Renal cortical epithelial cell (primary cell): ENCODE data around the gene NIM1K. TPM values are rescaled to one million over a fixed set of nuclear protein-coding genes. Genes with fewer than 3 reads are reported as not detected.
"Not testable (repeated sequence)": the region's sequence is repeated elsewhere in the genome, so short reads cannot be mapped to it uniquely, and the experiment has no call there.

ENCODE experiments used
- DNase-seq: peaks from one replicate; pipeline ENCODE4 v3.0.0-alpha.2; 2011; ENCODE audit warnings: low read depth
- total RNA-seq: library from RNA; depleted of rRNA; stranded (reverse); fragments of >200 nt; gene quantifications from 2 replicates; pipeline ENCODE4 v1.2.3, GENCODE V29; 2014

NIM1K gene
- total RNA-seq, 1 donor from 2014 or later: 0.80 TPM

- peak; percentile 47 for DNase-seq
These were observed 1.0 kb upstream of the NIM1K start for GRCh38 chr5:43190755-43191603.

DNA sequence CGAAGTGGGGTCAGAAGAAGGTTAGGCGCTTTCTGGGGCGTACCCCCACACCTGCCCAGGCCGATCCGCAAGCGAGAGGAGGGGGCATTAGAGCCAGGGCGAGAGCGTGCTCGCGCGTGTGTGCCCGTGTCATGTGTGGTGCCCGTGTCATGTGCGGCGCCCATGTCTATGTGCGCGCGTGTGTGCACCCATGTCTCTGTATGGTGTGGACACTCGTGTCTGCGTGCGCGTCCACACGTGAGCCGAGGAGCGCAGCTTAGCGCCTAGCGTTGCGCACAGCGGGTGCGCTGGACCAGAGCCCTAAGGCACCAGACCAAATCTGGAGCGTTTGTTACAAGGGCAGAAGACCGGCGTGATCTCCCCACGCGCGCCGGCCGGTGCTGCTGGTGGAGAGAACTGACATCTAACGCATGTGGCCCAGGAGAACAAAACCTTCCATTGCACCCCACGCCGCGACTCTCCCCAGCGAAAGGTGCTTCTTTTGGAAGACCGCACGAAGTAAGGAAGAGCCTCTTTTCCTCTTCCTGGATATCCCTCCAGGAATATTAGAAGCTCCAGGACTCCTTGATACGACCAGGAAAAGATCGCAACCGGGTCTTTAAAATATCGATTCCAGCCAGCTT is 644 bp downstream of the NIM1K start:
- DNase-seq: no peak

DNA sequence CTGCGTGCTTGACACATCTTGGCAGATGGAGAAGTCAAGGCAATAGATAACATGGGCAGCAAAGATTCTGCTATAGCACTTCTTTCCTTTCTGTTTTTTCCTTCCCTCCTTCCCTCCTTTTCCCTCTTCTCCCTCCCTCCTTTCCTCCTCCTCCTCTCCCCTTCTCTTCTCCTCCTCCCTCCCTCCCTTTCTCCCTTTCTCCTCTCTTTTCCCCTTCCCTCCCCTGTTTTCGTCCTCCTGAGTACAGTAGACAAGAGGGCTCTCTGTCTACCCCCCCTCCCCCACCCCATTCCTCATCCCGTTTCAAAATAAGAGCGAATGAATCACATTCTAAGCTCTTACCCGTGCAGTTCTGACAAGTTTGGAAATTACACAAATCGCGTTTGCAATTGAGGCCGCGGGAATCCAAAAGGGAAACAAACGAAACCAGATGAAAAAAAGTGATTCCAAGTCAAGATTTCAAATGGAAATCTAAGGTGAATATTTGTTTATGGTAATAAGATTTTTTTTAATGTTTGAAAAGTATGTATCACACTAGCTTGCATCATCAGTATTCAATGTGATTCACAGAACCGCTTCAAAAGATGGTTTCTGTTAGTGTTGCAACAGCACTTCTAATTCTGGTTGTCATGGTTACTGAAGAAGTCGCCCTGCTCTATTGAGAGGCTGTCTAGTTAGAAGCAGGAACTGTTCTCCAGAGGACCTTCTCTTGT is 1.3 kb downstream of the NIM1K start:
- DNase-seq: peak; percentile 89

- DNase-seq: no peak
These were observed 1.9 kb downstream of the NIM1K start for GRCh38 chr5:43193894-43194265.

- DNase-seq: no peak
These were observed 3.7 kb downstream of the NIM1K start for GRCh38 chr5:43195670-43196265.

GRCh38 chr5:43197535-43197934 is 5.5 kb downstream of the NIM1K start:
- DNase-seq: no peak

DNA sequence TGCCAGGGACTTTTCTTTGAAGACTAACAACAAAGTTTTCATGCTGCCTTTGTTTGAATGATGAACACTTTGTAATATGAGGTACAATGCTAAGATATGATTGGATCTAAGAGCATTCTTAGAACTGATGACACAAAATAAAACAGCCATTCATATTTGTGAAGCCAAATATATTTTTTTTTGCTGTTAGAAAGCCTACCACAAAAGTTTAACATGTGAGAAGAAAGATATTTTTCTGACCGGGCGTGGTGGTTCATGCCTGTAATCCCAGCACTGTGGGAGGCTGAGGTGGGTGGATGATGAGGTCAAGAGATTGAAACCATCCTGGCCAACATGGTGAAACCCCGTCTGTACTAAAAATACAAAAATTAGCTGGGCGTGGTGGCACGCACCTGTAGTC is 9.4 kb downstream of the NIM1K start:
- not testable (repeated sequence) for DNase-seq

DNA sequence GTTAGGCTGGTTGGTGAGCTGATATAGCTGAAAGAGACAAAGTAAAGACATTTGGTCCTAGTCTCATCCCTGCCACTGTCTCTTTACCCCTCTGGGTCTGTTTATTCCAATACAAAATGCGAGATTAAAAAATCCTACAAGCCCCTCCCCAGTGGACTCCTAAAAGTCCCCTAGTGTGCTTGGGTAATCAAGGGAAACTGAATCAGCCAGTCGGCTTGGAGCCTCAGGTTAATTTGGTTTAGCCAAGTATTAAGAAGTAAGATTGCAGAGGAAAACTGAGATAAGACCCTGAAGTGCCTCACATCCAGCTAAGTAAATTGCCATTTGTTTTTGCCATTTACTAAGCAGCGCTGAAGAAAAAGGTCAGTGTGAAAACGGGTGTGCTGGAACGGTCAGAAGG is 10.4 kb downstream of the NIM1K start:
- no peak for DNase-seq

- DNase-seq: no peak
These were observed 11.3 kb downstream of the NIM1K start for GRCh38 chr5:43203373-43203772.

DNA sequence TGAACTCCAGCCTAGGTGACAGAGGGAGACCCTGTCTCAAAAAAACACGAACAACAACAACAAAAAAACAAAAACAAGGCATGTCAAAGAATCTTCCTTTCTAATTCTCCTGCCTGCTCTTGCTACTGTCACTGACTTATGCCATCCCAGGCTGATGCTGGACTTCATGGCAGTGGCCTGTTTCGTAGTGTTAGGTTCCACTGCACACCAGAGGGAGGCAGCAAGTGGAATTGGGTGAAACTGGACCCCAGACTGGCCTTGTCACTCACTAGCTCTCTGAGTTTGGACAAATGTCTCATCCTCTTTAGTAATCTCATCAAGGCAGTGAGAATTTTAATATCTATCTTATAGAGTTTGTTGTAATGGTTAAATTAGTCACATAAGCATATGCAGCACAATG is 12.9 kb downstream of the NIM1K start:
- no peak for DNase-seq

- no peak for DNase-seq
These were observed 15.6 kb downstream of the NIM1K start for GRCh38 chr5:43207601-43208000.

DNA sequence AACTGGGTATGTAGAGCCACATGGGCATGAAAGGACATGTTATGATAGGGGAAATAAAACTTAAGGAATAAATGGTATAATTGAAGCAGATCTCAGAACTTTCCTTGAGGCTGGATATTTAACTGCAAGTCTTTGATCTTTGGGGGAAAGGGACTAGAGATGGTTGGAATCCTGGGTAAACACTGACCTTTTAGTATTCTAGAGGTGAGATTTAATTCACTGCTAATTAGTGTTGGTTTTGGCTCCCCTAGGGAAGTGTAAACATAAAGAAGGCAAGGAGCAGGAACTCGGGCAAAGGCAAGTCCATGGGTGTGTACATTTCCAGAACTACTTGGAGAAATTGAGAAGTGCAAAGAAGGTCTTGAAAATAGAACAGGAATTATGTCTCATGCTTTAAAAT is 16.6 kb downstream of the NIM1K start:
- no peak for DNase-seq

- DNase-seq: no peak
These were observed 17.0 kb downstream of the NIM1K start for GRCh38 chr5:43209060-43209459.

DNA sequence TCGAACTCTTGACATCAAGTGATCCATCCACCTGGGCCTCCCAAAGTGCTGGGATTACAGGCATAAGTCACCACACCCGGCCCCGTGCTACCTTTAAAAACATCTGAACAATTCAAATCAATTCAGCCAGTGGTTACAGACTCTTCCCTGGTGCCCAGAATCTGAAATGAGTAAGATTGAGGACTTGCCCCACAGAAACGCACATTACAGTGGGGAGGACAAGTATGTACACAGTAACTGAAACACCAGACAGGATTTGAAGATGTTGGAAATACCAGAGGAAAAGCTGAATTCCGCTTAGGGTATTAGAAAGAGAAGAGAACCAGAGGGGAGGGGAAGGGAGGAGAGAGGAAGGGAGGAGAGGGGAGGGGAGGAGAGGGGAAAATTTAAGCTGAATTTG is 17.8 kb downstream of the NIM1K start:
- DNase-seq: no peak

- DNase-seq: no peak
These were observed 18.5 kb downstream of the NIM1K start for GRCh38 chr5:43210570-43210969.

DNA sequence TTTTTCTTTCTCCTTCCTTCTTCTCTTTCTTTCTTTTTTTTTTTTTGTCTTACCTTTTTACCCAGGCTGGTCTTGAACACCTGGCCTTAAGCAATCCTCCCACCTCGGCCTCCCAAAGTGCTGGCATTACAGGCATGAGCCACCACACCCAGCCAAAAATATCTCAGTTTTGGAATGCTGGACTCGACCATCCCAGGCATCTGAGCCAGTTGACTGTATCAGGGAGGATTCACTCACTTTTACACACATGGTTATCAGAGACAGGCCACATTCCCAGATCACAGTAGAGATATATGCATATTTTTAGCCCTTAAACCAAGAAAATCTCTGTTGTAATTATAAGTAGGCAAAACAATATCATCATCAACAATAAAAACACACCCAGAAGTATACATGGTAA is 21.9 kb downstream of the NIM1K start:
- DNase-seq: no peak

DNA sequence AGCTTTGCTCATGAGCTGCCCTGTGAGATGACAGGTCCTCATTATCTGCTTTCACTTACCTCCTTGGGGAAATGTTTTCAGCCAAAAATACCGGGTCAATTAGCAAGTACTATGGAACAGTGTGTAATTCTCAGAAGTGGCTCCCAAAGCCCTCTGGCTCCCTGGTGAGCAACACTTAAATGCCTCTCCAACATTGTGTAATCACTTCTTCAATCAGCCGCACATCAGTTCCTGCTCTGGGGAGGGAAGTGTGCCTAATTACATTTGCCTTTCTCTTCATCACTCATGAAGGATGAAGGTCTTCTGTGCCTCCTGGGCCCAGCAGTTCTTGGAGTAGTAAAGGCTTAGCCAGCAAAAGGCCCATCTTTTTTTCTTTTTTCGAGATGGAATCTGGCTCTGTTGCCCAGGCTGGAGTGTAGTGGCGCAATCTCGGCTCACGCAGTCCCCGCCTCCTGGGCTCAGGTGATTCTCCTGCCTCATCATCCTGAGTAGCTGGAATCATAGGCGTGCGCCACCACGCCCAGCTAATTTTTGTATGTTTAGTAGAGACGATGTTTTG is 23.1 kb downstream of the NIM1K start:
- DNase-seq: no peak

DNA sequence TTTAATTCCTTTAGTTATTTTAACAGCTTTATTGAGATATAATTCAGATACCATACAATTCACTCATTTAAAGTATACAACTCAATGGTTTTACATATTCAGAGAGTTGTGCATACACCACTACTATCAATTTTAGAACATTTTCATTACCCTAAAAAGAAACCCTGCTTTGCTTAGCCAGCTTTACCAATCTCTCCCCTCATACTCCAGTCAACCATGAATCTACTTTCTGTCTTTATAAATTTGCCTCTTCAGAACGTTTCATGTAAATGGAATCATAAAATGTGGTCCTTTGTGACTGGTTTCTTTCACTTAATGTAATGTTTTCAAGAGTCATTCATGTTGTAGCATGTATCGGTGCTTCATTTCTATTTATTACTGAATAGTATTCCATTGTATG is 24.9 kb downstream of the NIM1K start:
- DNase-seq: no peak

GRCh38 chr5:43219120-43219519 is 27.1 kb downstream of the NIM1K start:
- no peak for DNase-seq

- DNase-seq: no peak
These were observed 29.5 kb downstream of the NIM1K start for GRCh38 chr5:43221502-43221901.

DNA sequence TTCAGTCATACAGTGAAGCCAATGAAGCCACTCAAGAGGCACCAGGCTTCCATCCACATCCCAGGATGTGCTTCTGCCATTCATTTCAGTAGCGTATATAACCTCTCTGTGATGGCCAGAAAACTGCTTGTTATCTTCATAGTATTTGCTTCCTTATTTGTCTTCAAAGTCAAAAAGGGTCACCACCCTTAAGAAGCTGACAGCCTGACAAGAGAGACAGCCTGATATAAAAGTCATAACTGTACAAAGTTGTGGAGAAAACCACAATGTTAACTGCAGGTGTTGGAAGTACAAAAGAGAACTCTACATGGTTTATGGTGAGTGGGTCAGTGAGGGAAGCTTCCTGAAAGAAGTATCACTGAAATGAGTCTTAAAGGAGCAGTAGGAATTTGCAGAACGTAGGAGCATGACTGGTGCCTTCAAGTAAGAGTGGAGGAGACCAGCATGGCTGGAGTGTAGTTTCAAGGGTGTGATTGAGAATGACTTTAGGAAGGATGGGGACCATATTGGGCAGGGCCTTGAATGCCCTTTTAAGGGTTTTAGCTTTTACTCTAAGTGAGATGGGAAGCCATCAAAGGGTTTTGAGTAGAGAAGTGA is 33.7 kb downstream of the NIM1K start:
- DNase-seq: no peak

GRCh38 chr5:43227655-43228054 is 35.6 kb downstream of the NIM1K start:
- DNase-seq: peak; percentile 49
